ENCODE results near the gene DNAJC10. TPM values are rescaled to one million over a fixed set of nuclear protein-coding genes. Genes with fewer than 3 reads are reported as not detected.
"Not testable (repeated sequence)": the region's sequence is repeated elsewhere in the genome, so short reads cannot be mapped to it uniquely, and the experiment has no call there.

DNAJC10 gene
- total and polyA plus RNA-seq, 7 donors: 9.0 to 31.1 (median 25.8) TPM

GRCh38 chr2:182728014-182728413 lies 12.0 kb downstream of the DNAJC10 start:
- no peak for ATAC-seq
- Histone ChIP-seq H3K4me3 (no peak overlapping the region), H3K36me3 (ENCODE audit: insufficient read depth in 1 of 2, low read depth in 1 of 2) (peaks cover 2 to 86% of the 10 kb centered on the region in 2 donors), H3K27me3 (ENCODE audit: insufficient read depth in 3 of 3, low read length in 2 of 3) (no peaks in the 10 kb centered on the region), H3K9me3 (no peaks in the 10 kb centered on the region), H3K4me1 (no peaks in the 10 kb centered on the region), H3K27ac (no peak overlapping the region)
- no peak for DNase-seq
- 96 to 97% (median 96%) methylated on average over 4 of the region's 4 CpGs for WGBS, 3 donors
- intact Hi-C loops (cut with DNase I): no loop called here
- TF ChIP-seq, protein P1, sequence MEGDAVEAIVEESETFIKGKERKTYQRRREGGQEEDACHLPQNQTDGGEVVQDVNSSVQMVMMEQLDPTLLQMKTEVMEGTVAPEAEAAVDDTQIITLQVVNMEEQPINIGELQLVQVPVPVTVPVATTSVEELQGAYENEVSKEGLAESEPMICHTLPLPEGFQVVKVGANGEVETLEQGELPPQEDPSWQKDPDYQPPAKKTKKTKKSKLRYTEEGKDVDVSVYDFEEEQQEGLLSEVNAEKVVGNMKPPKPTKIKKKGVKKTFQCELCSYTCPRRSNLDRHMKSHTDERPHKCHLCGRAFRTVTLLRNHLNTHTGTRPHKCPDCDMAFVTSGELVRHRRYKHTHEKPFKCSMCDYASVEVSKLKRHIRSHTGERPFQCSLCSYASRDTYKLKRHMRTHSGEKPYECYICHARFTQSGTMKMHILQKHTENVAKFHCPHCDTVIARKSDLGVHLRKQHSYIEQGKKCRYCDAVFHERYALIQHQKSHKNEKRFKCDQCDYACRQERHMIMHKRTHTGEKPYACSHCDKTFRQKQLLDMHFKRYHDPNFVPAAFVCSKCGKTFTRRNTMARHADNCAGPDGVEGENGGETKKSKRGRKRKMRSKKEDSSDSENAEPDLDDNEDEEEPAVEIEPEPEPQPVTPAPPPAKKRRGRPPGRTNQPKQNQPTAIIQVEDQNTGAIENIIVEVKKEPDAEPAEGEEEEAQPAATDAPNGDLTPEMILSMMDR (IDR thresholded peaks at IDR 0.05): no peak

GRCh38 chr2:182729710-182730339 lies 13.8 kb downstream of the DNAJC10 start:
- no peaks in the 10 kb centered on the region for H3K27me3 ChIP-seq (ENCODE audit: insufficient read depth in 3 of 3, low read length in 2 of 3)
- no peaks in the 10 kb centered on the region for H3K9me3 ChIP-seq
- WGBS, 3 donors: 91 to 96% (median 95%) methylated on average over 2 of the region's 2 CpGs
- H3K4me1 ChIP-seq: no peaks in the 10 kb centered on the region
- DNase-seq (no peak), ATAC-seq (no peak)
- no peak overlapping the region for H3K4me3 ChIP-seq
- intact Hi-C loops (cut with DNase I): no loop called here
- TF ChIP-seq, protein P1 (IDR thresholded peaks at IDR 0.05): no peak
- peaks cover 2 to 84% of the 10 kb centered on the region in 2 donors for H3K36me3 ChIP-seq (ENCODE audit: insufficient read depth in 1 of 2, low read depth in 1 of 2)
- H3K27ac ChIP-seq: no peak overlapping the region

- Histone ChIP-seq H3K27ac (no peak overlapping the region), H3K9me3 (no peaks in the 10 kb centered on the region), H3K4me1 (no peaks in the 10 kb centered on the region), H3K36me3 (ENCODE audit: insufficient read depth in 1 of 2, low read depth in 1 of 2) (peaks cover 2 to 79% of the 10 kb centered on the region in 2 donors), H3K27me3 (ENCODE audit: insufficient read depth in 3 of 3, low read length in 2 of 3) (no peaks in the 10 kb centered on the region), H3K4me3 (no peak overlapping the region)
- DNase-seq (no peak), ATAC-seq (no peak)
- TF ChIP-seq, protein P1 (IDR thresholded peaks at IDR 0.05): no peak
- intact Hi-C loops (cut with DNase I): no loop called here
Observed at GRCh38 chr2:182730486-182730885, 14.4 kb downstream of the DNAJC10 start.

- H3K4me3 ChIP-seq: no peak overlapping the region
- peaks cover 7 to 80% of the 10 kb centered on the region in 2 donors for H3K36me3 ChIP-seq (ENCODE audit: insufficient read depth in 1 of 2, low read depth in 1 of 2)
- DNase-seq (no peak), ATAC-seq (no peak)
- no peaks in the 10 kb centered on the region for H3K9me3 ChIP-seq
- TF ChIP-seq, protein P1 (IDR thresholded peaks at IDR 0.05): no peak
- H3K27ac ChIP-seq: no peak overlapping the region
- no peaks in the 10 kb centered on the region for H3K27me3 ChIP-seq (ENCODE audit: insufficient read depth in 3 of 3, low read length in 2 of 3)
- no peaks in the 10 kb centered on the region for H3K4me1 ChIP-seq
- intact Hi-C loops (cut with DNase I): no loop called here
Observed at GRCh38 chr2:182732736-182733135, 16.7 kb downstream of the DNAJC10 start.

- Histone ChIP-seq H3K27ac (no peak overlapping the region), H3K36me3 (ENCODE audit: insufficient read depth in 1 of 2, low read depth in 1 of 2) (peaks cover 7 to 80% of the 10 kb centered on the region in 2 donors), H3K4me1 (no peaks in the 10 kb centered on the region), H3K27me3 (ENCODE audit: insufficient read depth in 3 of 3, low read length in 2 of 3) (no peaks in the 10 kb centered on the region), H3K9me3 (no peaks in the 10 kb centered on the region), H3K4me3 (no peak overlapping the region)
- TF ChIP-seq, protein P1 (IDR thresholded peaks at IDR 0.05): no peak
- no peak for ATAC-seq
- DNase-seq: no peak
- intact Hi-C loops (cut with DNase I): no loop called here
- 92 to 98% (median 97%) methylated on average over 1 of the region's 1 CpG for WGBS, 3 donors
Observed at GRCh38 chr2:182733572-182733971, 17.5 kb downstream of the DNAJC10 start.

DNA sequence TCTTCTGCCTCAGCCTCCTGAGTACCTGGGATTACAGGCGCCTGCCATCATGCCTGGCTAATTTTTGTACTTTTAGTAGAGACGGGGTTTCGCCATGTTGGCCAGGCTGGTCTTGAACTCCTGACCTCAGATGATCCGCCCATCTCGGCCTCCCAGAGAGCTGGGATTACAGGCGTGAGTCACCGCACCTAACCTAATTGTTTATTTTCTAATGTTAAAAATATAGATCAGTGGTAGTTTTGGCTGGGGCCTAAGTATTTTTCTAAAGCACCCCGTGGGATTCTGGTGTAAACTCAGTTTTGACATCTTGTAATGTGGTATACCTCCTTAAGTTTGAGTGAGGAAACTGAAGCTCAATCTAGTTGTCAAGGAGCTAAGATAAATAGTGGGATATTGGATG lies 20.8 kb downstream of the DNAJC10 start:
- intact Hi-C loops (cut with DNase I): not testable (repeated sequence)

More for the DNA sequence above, 20.8 kb downstream of the DNAJC10 start:
- not testable (repeated sequence) for H3K9me3 ChIP-seq; H3K4me3 ChIP-seq; H3K27me3 ChIP-seq (ENCODE audit: insufficient read depth in 3 of 3, low read length in 2 of 3); DNase-seq; H3K4me1 ChIP-seq; H3K27ac ChIP-seq; ATAC-seq
- H3K36me3 ChIP-seq (ENCODE audit: insufficient read depth in 1 of 2, low read depth in 1 of 2): peaks cover 7 to 77% of the 10 kb centered on the region in 2 donors
- 94 to 97% (median 95%) methylated on average over 8 of the region's 8 CpGs for WGBS, 3 donors
